ENCODE results near the gene FBF1. TPM values are rescaled to one million over a fixed set of nuclear protein-coding genes. Genes with fewer than 3 reads are reported as not detected.

FBF1 gene
- total RNA-seq, 3 donors from 2014 or later, result 12.1 to 16.0 (median 12.5) TPM

DNA sequence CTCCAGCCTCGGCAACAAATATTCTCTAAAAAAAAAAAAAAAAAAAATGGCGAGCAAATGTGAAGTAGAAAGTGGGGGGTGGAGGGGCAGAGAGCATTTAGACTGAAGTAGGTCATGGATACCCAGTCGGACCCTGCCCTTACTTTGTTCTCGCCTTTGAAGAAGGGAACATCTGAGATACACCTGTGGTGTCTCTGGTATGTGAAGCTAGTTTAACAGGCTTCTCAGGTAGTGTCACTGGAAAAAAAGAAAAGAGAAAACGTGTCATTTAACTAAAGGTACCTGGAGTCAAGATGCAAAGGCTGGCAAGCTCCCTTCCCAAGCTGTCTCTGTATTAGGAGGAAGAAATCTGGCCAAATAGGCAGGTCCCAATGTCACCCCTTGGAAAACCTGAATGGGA lies 8.0 kb downstream of the FBF1 start:
- Mint-ChIP-seq H3K4me3 (no peak overlapping the region), H3K9me3 (no peaks in the 10 kb centered on the region), H3K36me3 (ENCODE audit: insufficient read depth) (peaks cover 2% of the 10 kb centered on the region), H3K27me3 (ENCODE audit: low read depth) (no peaks in the 10 kb centered on the region), H3K4me1 (ENCODE audit: low read depth) (no peaks in the 10 kb centered on the region)
- DNase-seq, result no peak
- ATAC-seq, result no peak

DNA sequence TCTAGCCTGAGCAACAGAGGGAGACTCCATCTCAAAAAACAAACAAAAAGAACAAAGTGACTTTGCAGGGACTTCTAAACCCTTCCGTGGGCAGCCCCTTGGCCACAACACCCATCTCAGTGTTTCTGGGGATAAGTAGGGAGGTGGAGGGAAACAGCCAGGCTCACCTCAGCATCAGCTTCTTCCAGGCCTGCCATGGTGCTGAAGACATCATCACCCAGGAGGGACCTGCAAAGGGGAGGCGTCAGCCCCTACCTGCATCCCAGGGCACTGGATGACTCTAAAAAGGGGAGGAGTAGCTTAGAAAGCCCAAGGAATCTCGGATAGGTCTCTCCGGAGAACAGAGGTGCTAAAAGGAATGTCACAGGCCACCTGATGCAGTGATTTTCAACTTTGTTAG lies 9.8 kb downstream of the FBF1 start:
- ATAC-seq (no peak), DNase-seq (no peak)
- no peak overlapping the region for H3K4me3 Mint-ChIP-seq
- H3K36me3 Mint-ChIP-seq (ENCODE audit: insufficient read depth), result peaks cover 6% of the 10 kb centered on the region
- H3K9me3 Mint-ChIP-seq, result no peaks in the 10 kb centered on the region
- H3K27me3 Mint-ChIP-seq (ENCODE audit: low read depth), result no peaks in the 10 kb centered on the region
- no peaks in the 10 kb centered on the region for H3K4me1 Mint-ChIP-seq (ENCODE audit: low read depth)

DNA sequence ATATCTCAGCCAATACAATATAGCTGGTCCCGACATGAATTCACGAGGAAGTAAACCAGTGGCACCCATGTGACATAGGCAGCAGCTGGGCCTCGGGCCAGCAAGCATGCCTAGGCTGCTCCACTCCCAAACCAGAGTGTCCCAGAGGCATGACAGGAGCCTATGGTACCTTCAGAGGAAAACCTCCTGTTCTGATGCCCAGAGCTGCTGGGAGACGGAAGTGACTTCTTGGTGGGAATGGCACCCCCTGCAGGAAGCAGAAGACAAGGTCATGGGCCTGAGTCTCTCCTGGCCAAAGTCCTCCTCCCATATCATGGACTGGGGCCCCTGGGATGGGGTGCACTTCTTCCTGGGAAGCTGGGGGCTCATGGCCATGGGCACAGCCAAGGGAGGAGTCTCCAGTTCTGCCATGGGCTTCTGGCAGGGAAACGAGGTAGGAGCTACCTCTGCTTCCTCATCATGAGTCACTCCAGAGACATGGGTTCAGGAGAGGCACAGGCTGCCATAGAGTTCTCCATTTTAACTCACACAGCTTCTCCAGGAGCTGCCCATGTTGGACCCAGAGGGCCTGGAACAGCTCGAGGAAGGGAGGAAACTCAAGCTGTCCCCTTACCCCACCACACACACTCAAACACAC lies 13.4 kb downstream of the FBF1 start:
- no peak for ATAC-seq

DNA sequence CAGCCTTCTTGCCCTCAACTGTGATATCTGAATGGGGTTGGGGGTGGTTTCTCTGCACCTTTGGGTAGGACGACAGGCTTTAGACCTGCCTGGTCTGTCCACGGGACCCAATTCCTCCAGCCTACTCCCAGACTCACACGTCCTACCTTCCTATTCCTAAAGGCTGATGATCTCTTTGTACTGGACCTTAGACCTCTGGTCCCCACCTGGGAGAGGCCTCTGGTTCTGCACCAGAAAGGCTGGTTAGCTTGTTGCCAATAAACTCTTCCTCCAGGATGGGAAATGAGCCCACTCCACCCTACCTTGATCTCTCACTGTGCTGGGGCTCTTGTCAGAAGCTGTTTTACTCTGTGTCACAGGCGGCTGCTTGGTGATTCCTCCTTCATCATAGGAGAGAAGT lies 14.4 kb downstream of the FBF1 start:
- no peak for ATAC-seq
- Mint-ChIP-seq H3K36me3 (ENCODE audit: insufficient read depth) (peaks cover 4% of the 10 kb centered on the region), H3K4me3 (no peak overlapping the region), H3K9me3 (no peaks in the 10 kb centered on the region), H3K4me1 (ENCODE audit: low read depth) (no peaks in the 10 kb centered on the region), H3K27me3 (ENCODE audit: low read depth) (no peaks in the 10 kb centered on the region)
- no peak for DNase-seq

More for the DNA sequence above, 13.4 kb downstream of the FBF1 start:
- no peak overlapping the region for H3K4me3 Mint-ChIP-seq
- no peaks in the 10 kb centered on the region for H3K9me3 Mint-ChIP-seq
- H3K36me3 Mint-ChIP-seq (ENCODE audit: insufficient read depth), result peaks cover 6% of the 10 kb centered on the region
- H3K4me1 Mint-ChIP-seq (ENCODE audit: low read depth), result no peaks in the 10 kb centered on the region
- no peaks in the 10 kb centered on the region for H3K27me3 Mint-ChIP-seq (ENCODE audit: low read depth)
- DNase-seq, result no peak

DNA sequence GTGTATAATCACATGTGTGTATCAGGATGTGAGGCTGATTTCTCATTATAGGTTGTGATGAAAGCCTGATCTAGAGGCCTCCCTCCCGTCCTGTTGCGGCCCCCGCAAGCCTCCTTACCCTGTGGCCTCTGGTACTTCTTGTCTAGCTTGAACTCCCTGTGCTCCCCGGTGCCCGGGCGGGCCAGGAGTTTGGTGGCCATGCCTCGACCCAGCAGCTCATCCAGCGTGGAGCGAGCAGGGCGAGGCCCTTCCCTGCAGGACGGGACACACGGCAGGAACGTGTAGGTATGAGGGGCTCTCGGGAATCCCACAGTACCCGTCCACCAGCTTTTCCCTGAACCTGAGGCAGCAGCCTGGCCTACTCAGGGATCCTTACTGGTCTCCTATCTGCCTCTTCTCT lies 14.9 kb downstream of the FBF1 start:
- peaks cover 6% of the 10 kb centered on the region for H3K36me3 Mint-ChIP-seq (ENCODE audit: insufficient read depth)
- no peak overlapping the region for H3K4me3 Mint-ChIP-seq
- DNase-seq (no peak), ATAC-seq (no peak)
- no peaks in the 10 kb centered on the region for H3K27me3 Mint-ChIP-seq (ENCODE audit: low read depth)
- no peaks in the 10 kb centered on the region for H3K4me1 Mint-ChIP-seq (ENCODE audit: low read depth)
- H3K9me3 Mint-ChIP-seq, result no peaks in the 10 kb centered on the region

DNA sequence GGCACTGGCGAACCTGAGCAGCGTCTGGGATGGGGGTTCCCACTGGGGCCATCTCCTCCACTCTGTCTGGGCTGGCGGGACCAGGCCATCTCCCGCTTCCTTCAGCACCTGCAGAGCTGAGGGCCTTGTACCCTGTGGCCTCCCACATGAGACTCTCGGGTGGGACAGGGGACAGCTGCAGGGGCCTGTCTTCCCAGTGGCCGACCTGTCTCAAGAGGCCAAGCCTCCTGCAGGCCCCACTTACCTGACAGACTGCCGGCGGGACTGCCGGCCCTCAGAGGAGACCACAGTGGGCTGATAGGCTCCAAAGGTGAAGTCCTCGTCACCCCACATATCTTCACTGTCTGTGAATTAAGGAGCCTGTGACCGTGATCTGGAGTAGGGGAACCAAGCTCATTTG lies 15.7 kb downstream of the FBF1 start:
- Mint-ChIP-seq H3K9me3 (no peaks in the 10 kb centered on the region), H3K4me1 (ENCODE audit: low read depth) (no peaks in the 10 kb centered on the region), H3K36me3 (ENCODE audit: insufficient read depth) (peaks cover 6% of the 10 kb centered on the region), H3K4me3 (no peak overlapping the region), H3K27me3 (ENCODE audit: low read depth) (no peaks in the 10 kb centered on the region)
- no peak for ATAC-seq
- DNase-seq, result no peak

DNA sequence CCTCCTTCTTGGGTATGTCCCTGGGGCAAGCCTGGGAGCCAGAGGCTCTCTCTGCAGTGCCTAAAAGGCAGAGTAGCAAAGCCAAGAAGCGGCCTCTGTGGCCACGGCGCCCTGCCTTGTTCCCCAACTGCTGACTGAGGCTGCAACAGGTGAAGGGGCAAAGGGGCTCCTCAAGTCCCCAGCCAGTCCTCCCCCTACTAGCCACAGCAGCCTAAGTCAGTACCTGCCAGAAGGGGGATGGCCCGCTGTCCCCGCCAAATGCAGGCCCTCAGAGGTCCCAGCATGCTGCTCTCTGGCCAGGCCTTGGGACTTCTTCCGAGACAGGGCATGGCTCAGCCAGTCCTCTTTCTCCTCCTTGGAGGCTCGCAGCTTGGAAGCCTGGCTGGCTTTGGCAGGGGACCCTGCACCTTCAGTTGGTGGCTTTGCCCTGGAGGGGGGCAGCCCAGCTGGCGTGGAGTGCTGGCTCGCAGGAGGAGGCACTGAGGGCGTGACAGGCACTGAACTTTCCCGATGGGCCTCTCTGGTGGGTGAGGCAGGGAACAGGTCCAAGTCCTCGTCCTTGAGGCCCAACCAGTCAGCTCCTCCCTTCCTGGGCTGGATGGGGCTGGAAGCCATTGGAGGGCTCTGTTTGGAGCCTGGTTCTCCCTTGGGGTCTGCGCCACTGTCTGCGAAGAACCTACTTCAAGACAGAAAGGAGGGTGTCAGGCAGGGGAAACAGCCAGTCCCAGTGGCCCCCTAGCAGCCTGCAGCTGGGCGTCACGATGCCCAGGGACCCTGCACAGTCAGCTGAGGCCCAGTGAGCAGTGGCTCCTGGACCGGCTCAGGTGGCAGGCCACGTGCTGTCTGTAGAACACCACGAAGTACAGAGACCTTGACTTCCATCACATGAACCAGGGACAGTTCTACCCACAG lies 17.6 kb downstream of the FBF1 start:
- DNase-seq, result no peak
- Mint-ChIP-seq H3K9me3 (no peaks in the 10 kb centered on the region), H3K4me1 (ENCODE audit: low read depth) (no peaks in the 10 kb centered on the region), H3K27me3 (ENCODE audit: low read depth) (no peaks in the 10 kb centered on the region), H3K4me3 (no peak overlapping the region), H3K36me3 (ENCODE audit: insufficient read depth) (peaks cover 6% of the 10 kb centered on the region)
- no peak for ATAC-seq

DNA sequence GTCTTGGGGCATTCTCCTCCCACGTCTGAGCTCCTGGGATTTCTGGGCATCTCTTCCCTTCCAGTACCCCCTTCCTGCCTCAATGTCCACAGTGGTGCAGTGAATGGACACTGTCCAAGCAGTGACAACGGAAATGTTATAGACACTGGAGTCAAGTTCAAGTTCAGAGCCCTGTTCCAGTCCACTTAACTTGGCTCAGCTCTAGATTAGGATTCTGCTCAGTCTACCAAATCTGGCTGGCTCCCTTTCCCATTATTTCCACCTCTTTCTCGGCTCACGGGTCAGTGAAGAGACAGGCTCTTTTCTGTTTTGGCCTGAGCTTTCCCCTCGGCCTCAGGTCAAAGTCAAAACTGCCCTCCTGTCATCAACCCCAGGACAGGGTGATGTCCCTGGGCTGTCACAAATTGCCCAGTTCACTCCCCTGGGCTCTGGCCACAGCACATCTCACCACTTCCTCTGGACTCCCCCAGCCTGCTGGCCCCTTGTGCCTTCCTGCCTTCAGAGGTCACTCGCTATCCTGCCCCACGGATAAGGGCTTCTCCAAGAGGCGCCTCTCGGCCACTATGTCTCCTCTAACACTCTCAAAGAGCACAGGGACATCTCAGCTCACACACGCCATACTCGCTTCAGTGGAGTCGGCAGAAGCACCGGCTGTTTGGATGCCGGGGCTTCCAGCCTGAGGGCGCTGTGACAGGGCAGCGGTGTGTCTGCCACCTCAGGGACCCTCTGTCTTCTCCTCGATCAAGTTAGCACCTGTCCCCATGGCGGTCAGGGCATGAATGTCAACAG lies 18.5 kb downstream of the FBF1 start:
- H3K4me1 Mint-ChIP-seq (ENCODE audit: low read depth), result no peaks in the 10 kb centered on the region
- DNase-seq (no peak), ATAC-seq (no peak)
- no peak overlapping the region for H3K4me3 Mint-ChIP-seq
- H3K36me3 Mint-ChIP-seq (ENCODE audit: insufficient read depth), result peaks cover 6% of the 10 kb centered on the region
- H3K27me3 Mint-ChIP-seq (ENCODE audit: low read depth), result no peaks in the 10 kb centered on the region
- H3K9me3 Mint-ChIP-seq, result no peaks in the 10 kb centered on the region

DNA sequence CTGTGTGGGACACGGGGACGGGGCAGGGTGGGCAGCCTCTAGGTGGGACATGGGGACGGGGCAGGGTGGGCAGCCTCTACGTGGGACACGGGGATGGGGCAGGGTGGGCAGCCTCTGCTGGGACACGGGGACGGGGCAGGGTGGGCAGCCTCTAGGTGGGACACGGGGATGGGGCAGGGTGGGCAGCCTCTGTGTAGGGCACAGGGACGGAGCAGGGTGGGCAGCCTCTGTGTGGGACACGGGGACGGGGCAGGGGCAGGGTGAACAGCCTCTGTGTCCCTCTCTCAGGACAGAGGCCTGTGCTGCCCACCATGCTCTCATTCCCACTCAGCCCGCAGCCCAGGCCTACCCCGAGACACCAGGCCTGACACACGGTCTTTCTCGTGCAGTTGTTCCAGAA lies 19.2 kb downstream of the FBF1 start:
- Mint-ChIP-seq H3K27me3 (ENCODE audit: low read depth) (no peaks in the 10 kb centered on the region), H3K4me1 (ENCODE audit: low read depth) (peaks cover 3% of the 10 kb centered on the region), H3K4me3 (no peak overlapping the region), H3K9me3 (no peaks in the 10 kb centered on the region), H3K36me3 (ENCODE audit: insufficient read depth) (peaks cover 6% of the 10 kb centered on the region)
- no peak for DNase-seq
- ATAC-seq, result no peak

DNA sequence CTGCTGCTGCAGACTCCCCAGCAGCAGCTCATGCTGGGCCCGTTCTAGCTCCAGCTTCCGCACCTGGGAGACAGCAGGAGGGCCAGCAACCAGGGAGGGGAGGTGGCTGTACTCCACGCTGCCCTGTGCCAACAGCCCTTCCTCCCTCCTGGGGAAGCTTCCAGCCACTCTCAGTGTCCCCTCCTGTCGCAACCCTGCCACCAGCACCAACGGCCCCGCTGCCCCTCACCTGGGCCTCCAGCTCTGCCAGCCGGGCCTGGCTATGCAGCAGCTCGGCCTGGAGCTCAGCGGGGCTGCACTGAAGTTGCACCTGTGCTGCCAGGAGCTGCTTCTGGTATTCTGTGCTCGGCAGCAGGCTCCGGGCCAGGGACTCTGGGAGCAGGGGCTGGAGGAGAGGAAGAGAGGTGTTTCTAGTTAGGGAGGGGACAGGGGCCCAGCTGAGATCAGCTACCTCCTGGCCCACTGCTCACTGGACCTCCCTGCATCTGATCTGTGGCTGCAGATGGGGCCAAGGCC lies 20.7 kb downstream of the FBF1 start:
- Mint-ChIP-seq H3K9me3 (no peaks in the 10 kb centered on the region), H3K27me3 (ENCODE audit: low read depth) (no peaks in the 10 kb centered on the region), H3K4me1 (ENCODE audit: low read depth) (peaks cover 3% of the 10 kb centered on the region), H3K36me3 (ENCODE audit: insufficient read depth) (peaks cover 4% of the 10 kb centered on the region), H3K4me3 (no peak overlapping the region)
- ATAC-seq (no peak), DNase-seq (no peak)

DNA sequence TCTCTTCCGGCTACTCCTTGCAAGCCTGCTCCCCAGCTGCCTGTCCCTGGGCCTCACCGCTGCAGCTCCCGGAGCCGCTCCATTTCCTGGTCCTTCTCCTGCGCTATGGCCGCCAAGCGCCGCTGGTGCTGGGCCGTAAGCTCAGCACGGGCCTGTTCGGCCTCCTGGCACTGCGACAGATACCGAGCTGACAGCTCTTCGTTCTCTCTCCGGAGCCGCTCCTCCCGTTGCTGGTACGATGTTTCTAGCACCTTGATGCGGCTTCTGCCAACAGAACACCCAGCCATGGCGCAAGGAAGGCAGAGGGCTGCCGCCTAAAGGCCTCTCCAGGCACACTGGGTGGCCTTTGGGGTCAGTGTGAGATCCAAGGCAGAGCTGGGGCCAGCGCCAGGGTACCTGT lies 21.2 kb downstream of the FBF1 start:
- H3K9me3 Mint-ChIP-seq, result no peaks in the 10 kb centered on the region
- DNase-seq (no peak), ATAC-seq (no peak)
- H3K36me3 Mint-ChIP-seq (ENCODE audit: insufficient read depth), result peaks cover 4% of the 10 kb centered on the region
- H3K4me1 Mint-ChIP-seq (ENCODE audit: low read depth), result peaks cover 3% of the 10 kb centered on the region
- H3K27me3 Mint-ChIP-seq (ENCODE audit: low read depth), result no peaks in the 10 kb centered on the region
- no peak overlapping the region for H3K4me3 Mint-ChIP-seq

DNA sequence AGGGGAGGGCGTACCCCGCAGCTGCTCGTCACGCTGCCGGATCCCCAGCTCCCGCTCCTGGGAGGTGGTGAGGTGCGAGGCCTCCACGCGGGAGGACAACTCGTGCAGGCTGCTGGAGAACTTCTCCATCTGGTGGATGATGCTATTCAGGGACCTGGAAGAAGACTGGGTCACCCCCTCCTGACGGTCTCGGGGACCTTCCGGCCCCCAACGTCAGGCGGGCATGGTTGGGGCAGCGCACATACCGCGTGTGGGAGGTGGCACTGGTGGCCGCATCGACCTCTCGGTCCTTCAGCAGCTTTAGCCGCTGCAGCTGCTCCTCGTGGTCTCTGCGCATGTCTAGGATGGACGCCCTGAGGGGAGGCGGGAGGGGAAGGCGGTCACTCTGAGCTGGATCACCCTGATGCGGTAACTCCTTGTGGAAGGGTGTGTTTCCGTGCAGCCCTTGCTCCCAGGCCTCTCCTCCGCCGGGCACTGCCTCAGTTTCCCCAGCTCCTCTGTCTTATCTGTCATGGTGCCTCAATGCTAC lies 22.9 kb downstream of the FBF1 start:
- no peaks in the 10 kb centered on the region for H3K27me3 Mint-ChIP-seq (ENCODE audit: low read depth)
- peaks cover 6% of the 10 kb centered on the region for H3K36me3 Mint-ChIP-seq (ENCODE audit: insufficient read depth)
- peaks cover 3% of the 10 kb centered on the region for H3K4me1 Mint-ChIP-seq (ENCODE audit: low read depth)
- no peak for ATAC-seq
- no peak for DNase-seq
- H3K4me3 Mint-ChIP-seq, result no peak overlapping the region
- H3K9me3 Mint-ChIP-seq, result no peaks in the 10 kb centered on the region

DNA sequence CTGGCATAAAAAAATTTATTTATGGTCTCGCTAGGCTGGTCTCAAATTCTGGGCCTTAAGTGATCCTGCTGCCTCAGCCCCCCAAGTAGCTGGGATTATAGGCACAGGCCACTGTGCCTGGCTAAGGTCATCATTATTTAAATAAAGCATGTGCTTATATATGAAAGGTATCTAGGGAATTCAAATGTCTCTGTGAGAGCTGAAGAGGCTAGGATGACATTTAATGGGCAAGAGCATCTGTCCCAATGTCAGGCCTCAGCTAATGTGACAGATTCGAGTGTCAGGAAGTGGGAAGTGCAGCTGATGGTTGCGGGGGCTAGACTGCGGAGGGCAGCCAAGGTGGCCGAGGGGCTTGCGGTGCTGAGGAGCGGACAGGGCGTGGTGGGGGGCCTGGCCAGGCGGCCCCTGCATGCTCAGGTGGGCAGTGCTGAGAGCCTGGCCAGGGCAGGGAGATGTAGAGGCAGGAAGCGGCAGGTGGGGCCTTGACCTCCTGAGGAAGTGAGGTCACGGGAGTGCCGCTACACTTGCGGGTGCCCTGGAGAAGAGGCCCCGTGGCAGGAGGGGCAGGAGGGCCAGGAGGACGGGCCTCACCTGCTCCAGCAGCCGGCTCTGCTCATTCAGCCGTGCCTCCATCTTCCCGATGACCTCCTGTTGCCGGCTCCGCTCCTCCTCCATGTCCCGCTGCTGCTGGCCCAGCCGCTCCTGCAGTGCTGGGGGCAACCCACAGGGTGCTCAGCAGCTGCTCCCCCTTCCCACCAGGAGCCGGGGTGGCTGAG lies 23.5 kb downstream of the FBF1 start:
- ATAC-seq, result no peak
- Mint-ChIP-seq H3K27me3 (ENCODE audit: low read depth) (no peaks in the 10 kb centered on the region), H3K4me1 (ENCODE audit: low read depth) (peaks cover 3% of the 10 kb centered on the region), H3K36me3 (ENCODE audit: insufficient read depth) (peaks cover 6% of the 10 kb centered on the region), H3K4me3 (no peak overlapping the region), H3K9me3 (no peaks in the 10 kb centered on the region)
- DNase-seq, result no peak
